SK-N-MC (cell line): ENCODE data around the gene S100A4.
"Not testable (repeated sequence)": the region's sequence is repeated elsewhere in the genome, so short reads cannot be mapped to it uniquely, and the experiment has no call there.

Experiments
- DNase-seq: peaks from one replicate; pipeline ENCODE4 v3.0.0-alpha.2; 2011; ENCODE audit warnings: low read depth, low spot score
- H3K27ac ChIP-seq: fragments of 200-600 bp; sonication (generic); 2 replicates; pipeline ENCODE4 v1.5.1; 2016; ENCODE audit warnings: mixed run types
- H3K36me3 ChIP-seq: fragments of 200-600 bp; sonication (generic); 2 replicates; pipeline ENCODE4 v1.6.1; 2017; ENCODE audit warnings: antibody characterized with exemption, low read length, mixed read lengths; ENCODE audit not compliant: insufficient read depth
- H3K4me3 ChIP-seq: fragments of 200-600 bp; sonication (generic); 2 replicates; pipeline ENCODE4 v1.5.1; 2016
- H3K9ac ChIP-seq: fragments of 200-600 bp; sonication (generic); 2 replicates; pipeline ENCODE4 v1.8.0; 2017; ENCODE audit warnings: mixed run types, mixed read lengths; ENCODE audit not compliant: insufficient read length
- H3K9me3 ChIP-seq: fragments of 200-600 bp; sonication (generic); 2 replicates; pipeline ENCODE4 v1.6.1; 2017; ENCODE audit warnings: low read depth, mild to moderate bottlenecking, antibody characterized with exemption, low read length, moderate library complexity, mixed read lengths
- EZH2 ChIP-seq: fragments of 200-600 bp; sonication (generic); IDR thresholded peaks from one replicate; pipeline ENCODE4 v1.6.1; 2017; ENCODE audit warnings: antibody characterized with exemption
- FOXP2 ChIP-seq: optimal IDR thresholded peaks from 2 replicates; pipeline ENCODE3; 2011; ENCODE audit warnings: mild to moderate bottlenecking, moderate library complexity; ENCODE audit not compliant: insufficient read depth; ENCODE audit errors: extremely low read length, control extremely low read depth
- POLR2AphosphoS5 ChIP-seq: IDR thresholded peaks from 2 replicates; pipeline ENCODE4 v1.6.1; 2012; ENCODE audit warnings: mild to moderate bottlenecking, low read depth, low read length, borderline replicate concordance

S100A4 gene

GRCh38 chr1:153563483-153563901 is 17.9 kb upstream of the S100A4 start:
- no peak overlapping the region for H3K9ac ChIP-seq

DNA sequence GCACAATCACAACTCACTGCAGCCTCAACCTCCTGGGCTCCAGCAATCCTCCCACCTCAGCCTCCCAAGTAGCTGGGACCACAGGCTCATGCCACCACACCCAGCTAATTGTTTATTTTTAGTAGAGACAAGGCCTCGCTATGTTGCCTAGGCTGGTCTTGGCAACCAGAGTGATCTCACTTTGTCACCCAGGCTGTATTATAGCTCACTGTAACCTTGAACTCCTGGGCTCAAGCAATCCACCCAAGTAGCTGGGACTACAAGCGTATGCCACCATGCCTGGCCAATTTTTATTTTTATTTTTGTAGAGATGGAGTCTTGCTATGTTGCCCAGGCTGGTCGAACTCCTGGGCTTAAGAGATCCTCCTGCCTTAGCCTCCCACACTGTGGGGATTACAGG is 16.4 kb upstream of the S100A4 start:
- H3K27ac ChIP-seq, H3K4me3 ChIP-seq, H3K36me3 ChIP-seq, H3K9ac ChIP-seq, H3K9me3 ChIP-seq, DNase-seq: not testable (repeated sequence)

More at GRCh38 chr1:153563483-153563901, 17.9 kb upstream of the S100A4 start:
- TF ChIP-seq POLR2AphosphoS5 (no peak), EZH2 (no peak), FOXP2 (no peak)
- no peak for DNase-seq
- Histone ChIP-seq H3K4me3 (no peak overlapping the region), H3K27ac (no peak overlapping the region), H3K36me3 (no peaks in the 10 kb centered on the region), H3K9me3 (no peaks in the 10 kb centered on the region)

- Histone ChIP-seq H3K4me3 (no peak overlapping the region), H3K36me3 (no peaks in the 10 kb centered on the region)
- TF ChIP-seq POLR2AphosphoS5: no peak
- TF ChIP-seq FOXP2: no peak
- no peak for TF ChIP-seq EZH2
Observed at GRCh38 chr1:153561466-153561985, 15.9 kb upstream of the S100A4 start.

DNA sequence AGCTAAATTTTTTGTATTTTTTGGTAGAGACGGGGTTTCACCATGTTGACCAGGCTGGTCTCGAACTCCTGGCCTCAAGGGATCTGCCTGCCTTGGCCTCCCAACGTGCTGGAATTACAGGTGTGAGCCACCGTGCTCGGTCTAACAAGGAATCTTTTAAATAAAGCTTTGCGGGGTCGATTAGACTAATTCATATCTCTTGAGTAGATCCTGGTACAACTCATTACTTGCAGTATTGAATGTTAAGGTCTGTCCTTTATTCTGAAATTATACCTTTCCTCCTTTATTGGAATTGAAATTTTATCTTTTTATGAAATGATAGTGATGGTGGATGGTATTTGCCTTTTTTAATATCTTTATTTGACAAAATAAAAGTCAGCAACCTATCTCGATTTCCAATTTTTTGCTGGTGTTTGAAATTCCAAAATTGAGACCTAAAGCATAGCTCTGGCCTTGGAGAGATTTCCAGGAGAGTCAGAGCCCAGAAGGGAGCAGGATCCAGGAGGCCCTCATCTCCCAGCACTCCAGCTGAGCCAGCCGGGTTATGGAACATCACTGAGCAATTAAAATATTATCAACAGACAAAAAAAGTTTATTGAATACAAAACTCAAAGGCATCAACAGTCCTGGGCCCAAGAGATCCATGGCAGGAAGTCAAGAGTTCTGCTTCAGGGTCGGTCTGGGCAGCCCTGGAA is 15.3 kb upstream of the S100A4 start:
- Histone ChIP-seq H3K9ac (no peak overlapping the region), H3K36me3 (no peaks in the 10 kb centered on the region), H3K9me3 (no peaks in the 10 kb centered on the region), H3K4me3 (no peak overlapping the region), H3K27ac (no peak overlapping the region)
- DNase-seq: no peak
- TF ChIP-seq FOXP2: no peak
- TF ChIP-seq EZH2: no peak
- no peak for TF ChIP-seq POLR2AphosphoS5

More at GRCh38 chr1:153561466-153561985, 15.9 kb upstream of the S100A4 start:
- DNase-seq: no peak
- Histone ChIP-seq H3K9me3 (no peaks in the 10 kb centered on the region), H3K27ac (no peak overlapping the region), H3K9ac (no peak overlapping the region)

- no peak overlapping the region for H3K4me3 ChIP-seq
- no peaks in the 10 kb centered on the region for H3K9me3 ChIP-seq
- H3K9ac ChIP-seq: no peak overlapping the region
- TF ChIP-seq POLR2AphosphoS5 (no peak), FOXP2 (no peak), EZH2 (no peak)
- H3K36me3 ChIP-seq: no peaks in the 10 kb centered on the region
- H3K27ac ChIP-seq: no peak overlapping the region
- no peak for DNase-seq
Observed at GRCh38 chr1:153560241-153560640, 14.6 kb upstream of the S100A4 start.

DNA sequence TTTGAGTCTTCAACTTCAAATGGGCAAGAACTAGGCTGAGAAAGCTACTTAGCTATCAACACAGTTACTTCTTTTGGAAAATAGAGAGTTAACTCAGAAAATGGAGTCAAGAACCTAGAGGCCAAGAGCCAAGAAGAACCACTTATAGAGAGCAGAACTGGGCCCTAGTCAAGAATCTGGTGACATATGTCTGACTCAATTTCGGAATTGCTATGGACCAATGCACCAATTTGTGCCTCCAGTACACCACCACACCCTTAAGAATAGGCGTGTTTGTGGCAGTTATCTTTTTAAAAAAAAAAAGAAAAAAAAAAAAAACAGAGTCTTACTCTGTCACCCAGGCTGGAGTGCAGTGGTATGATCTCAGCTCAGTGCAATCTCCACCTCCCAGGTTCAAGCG is 12.3 kb upstream of the S100A4 start:
- TF ChIP-seq FOXP2: no peak
- TF ChIP-seq POLR2AphosphoS5: no peak
- no peak for TF ChIP-seq EZH2
- Histone ChIP-seq H3K9me3 (no peaks in the 10 kb centered on the region), H3K27ac (no peak overlapping the region), H3K4me3 (no peak overlapping the region), H3K9ac (no peak overlapping the region), H3K36me3 (no peaks in the 10 kb centered on the region)
- no peak for DNase-seq

DNA sequence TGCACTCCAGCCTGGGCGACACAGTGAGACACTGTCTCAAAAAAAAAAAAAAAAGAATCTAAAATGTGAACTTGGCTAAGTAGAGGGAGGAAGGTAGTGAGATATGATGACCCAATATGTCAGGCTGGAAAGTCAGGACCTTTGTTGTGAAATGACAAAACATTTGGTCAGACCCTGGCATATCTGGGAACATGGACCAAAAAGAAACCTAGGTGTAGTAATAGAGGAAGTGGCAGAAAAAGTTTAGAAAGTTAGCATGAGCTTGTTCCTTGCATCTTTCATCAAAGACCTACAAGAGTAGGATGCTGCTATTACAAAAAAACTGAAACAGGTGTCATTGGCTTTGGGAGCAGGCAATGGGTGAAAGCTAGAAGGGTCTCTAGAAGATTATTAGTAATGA is 10.7 kb upstream of the S100A4 start:
- H3K27ac ChIP-seq: no peak overlapping the region
- H3K9me3 ChIP-seq: no peaks in the 10 kb centered on the region
- TF ChIP-seq FOXP2: no peak
- TF ChIP-seq POLR2AphosphoS5: no peak
- TF ChIP-seq EZH2: no peak
- no peak overlapping the region for H3K9ac ChIP-seq
- DNase-seq: no peak
- no peaks in the 10 kb centered on the region for H3K36me3 ChIP-seq
- H3K4me3 ChIP-seq: no peak overlapping the region

GRCh38 chr1:153553830-153554541 is 8.4 kb upstream of the S100A4 start:
- H3K36me3 ChIP-seq: no peaks in the 10 kb centered on the region
- no peak overlapping the region for H3K9ac ChIP-seq
- TF ChIP-seq FOXP2: no peak
- TF ChIP-seq EZH2: no peak
- TF ChIP-seq POLR2AphosphoS5: no peak
- no peak overlapping the region for H3K4me3 ChIP-seq
- no peak overlapping the region for H3K27ac ChIP-seq
- H3K9me3 ChIP-seq: no peaks in the 10 kb centered on the region
- no peak for DNase-seq

DNA sequence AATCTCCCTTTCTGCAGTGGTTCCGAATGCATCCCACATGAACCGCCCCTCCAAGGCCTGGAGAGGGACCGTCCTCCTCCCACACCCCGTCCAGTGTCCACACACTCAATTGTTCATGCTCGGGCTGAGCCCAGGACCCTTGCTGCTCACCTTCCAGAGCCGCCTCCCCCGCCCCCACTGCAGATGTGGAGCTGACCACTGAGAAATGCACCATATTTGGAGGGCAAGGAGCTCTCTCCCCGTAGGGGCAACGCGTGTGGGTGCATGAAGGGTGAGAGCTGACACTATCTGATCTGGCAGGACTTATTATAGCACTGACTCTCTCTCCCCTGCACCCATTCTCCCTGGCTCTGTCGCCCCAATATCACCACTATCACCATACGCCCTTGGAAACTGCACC is 7.5 kb upstream of the S100A4 start:
- Histone ChIP-seq H3K36me3 (no peaks in the 10 kb centered on the region), H3K9ac (no peak overlapping the region), H3K4me3 (no peak overlapping the region), H3K9me3 (no peaks in the 10 kb centered on the region), H3K27ac (no peak overlapping the region)
- TF ChIP-seq FOXP2 (no peak), POLR2AphosphoS5 (no peak), EZH2 (no peak)
- DNase-seq: no peak
